Measurements from ENCODE around the gene TNKS1BP1.
A peak's percentile ranks its signal among the peaks of the same experiment; 100 is the strongest.

The TNKS1BP1 gene

DNA sequence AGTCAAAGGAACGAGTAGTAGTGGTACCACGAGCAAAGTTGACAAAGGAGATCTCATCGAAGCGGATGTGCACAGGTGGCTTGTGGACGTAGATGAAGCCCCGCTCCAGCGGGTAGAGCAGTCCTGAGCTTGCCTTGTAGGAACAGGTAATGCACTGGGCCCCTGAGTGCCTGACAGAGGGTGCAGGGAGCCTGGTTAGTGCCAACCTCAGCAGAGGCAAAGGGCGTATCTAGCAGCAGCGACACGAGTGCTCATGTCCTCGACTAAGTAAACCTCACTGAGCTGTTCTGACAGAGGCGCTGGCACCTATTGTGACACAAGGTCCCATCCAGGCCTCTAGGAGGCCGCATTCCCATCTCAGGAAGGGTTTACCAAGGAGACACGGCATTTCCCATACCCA is 7.0 kb upstream of the TNKS1BP1 start:
- Mint-ChIP-seq H3K4me3 (peak overlapping the region in 1 of 3 experiments; percentile 40), H3K36me3 (ENCODE audit: low read depth) (peaks cover 71% of the 10 kb centered on the region), H3K27me3 (ENCODE audit: low read depth) (no peaks in the 10 kb centered on the region), H3K27ac (no peak overlapping the region), H3K4me1 (peaks cover 34% of the 10 kb centered on the region), H3K9me3 (no peaks in the 10 kb centered on the region)
- no peak for TF ChIP-seq CTCF (IDR thresholded peaks at IDR 0.05; ENCODE audit: unreplicated experiment in 3 of 3)

- TF ChIP-seq CTCF (IDR thresholded peaks at IDR 0.05; ENCODE audit: unreplicated experiment in 3 of 3) = no peak
- H3K4me1 Mint-ChIP-seq = peaks cover 38% of the 10 kb centered on the region
- H3K4me3 Mint-ChIP-seq = peak overlapping the region in 1 of 3 experiments; percentile 35
- peaks cover 82% of the 10 kb centered on the region for H3K36me3 Mint-ChIP-seq (ENCODE audit: low read depth)
- no peaks in the 10 kb centered on the region for H3K27me3 Mint-ChIP-seq (ENCODE audit: low read depth)
- H3K9me3 Mint-ChIP-seq = no peaks in the 10 kb centered on the region
- H3K27ac Mint-ChIP-seq = no peak overlapping the region
Observed at GRCh38 chr11:57330029-57330428, 5.3 kb upstream of the TNKS1BP1 start.

DNA sequence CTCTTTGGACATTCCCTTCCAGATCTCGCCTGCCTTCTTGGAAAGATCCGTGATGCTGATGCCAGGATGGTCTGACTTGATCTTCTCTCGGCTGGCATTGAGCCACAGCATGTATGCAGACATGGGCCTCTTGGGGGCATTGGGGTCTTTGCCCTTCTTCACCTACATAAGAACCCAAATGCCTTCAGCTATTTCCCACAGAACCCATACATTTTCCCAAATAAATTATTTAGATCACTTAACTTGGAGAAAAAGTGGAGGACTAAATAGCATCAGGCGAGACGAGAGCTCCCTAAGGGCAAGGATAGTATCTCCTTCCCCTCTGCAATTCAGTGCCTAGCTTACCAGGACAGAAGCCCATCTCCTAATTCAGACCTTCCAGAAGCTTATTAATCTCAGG is 3.0 kb upstream of the TNKS1BP1 start:
- peak overlapping the region; percentile 84 to 99 (median 97) for H3K27ac Mint-ChIP-seq
- TF ChIP-seq CTCF (IDR thresholded peaks at IDR 0.05; ENCODE audit: unreplicated experiment in 3 of 3) = no peak
- no peaks in the 10 kb centered on the region for H3K9me3 Mint-ChIP-seq
- peaks cover 35% of the 10 kb centered on the region for H3K4me1 Mint-ChIP-seq
- peaks cover 71% of the 10 kb centered on the region for H3K36me3 Mint-ChIP-seq (ENCODE audit: low read depth)
- no peaks in the 10 kb centered on the region for H3K27me3 Mint-ChIP-seq (ENCODE audit: low read depth)
- H3K4me3 Mint-ChIP-seq = peak overlapping the region; percentile 15 to 90 (median 39)

DNA sequence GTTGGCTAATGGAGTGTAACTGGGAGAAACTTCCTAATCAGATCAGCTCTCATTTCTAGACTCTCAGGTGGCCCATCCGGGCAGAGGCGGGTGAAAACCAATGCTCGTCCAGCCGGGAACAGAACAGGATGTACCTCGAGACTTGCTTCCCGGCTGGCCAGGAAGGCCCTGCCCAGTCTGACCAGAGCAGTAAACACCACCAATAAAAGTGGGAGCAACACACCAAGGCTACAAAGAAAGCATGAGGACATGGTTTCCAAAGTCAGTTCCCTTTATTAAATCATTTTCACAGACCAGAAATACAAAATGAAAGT is 940 bp upstream of the TNKS1BP1 start:
- Mint-ChIP-seq H3K27me3 (ENCODE audit: low read depth) (peaks cover 3% of the 10 kb centered on the region), H3K9me3 (no peaks in the 10 kb centered on the region), H3K4me1 (peaks cover 55% of the 10 kb centered on the region), H3K4me3 (peak overlapping the region; percentile 89 to 90 (median 90)), H3K27ac (peak overlapping the region; percentile 97 to 99 (median 98)), H3K36me3 (ENCODE audit: low read depth) (peaks cover 57% of the 10 kb centered on the region)
- no peak for TF ChIP-seq CTCF (IDR thresholded peaks at IDR 0.05; ENCODE audit: unreplicated experiment in 3 of 3)

DNA sequence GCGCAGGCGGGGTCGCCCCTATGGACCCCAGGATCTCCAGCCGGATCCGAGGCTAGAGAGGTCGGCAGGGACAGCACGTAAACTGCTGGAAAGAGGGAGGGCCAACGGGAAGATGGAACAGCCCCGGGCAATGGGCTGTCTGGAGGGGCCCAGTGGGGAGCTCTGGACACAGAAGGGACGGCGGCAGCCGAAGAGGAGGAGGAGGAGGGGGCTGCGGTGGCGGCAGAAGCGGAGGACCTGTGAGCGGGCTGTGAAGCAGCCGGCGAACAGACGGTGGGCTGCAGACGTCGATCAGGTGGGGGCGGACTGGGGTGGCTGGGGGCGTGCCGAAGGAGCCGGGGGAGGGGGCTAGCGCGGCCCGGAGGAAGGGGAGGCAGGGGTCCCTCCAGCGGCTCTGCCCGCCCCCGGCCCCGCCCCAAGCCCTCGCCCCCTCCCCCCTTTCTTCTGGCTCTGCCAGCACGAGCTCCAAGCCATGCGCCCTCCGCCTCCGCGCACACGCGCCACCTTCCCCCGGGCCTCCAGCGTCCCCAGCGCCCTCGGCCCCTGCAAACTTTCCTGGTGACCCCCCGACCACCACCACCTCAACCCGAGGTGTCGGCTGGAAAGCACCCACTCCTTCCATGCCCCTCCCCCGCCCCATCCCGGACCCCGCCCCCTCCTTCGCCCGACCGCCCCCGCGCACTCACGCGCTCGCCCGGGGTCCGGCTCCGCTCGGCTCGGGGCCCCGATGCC is 432 bp downstream of the TNKS1BP1 start:
- Mint-ChIP-seq H3K36me3 (ENCODE audit: low read depth) (peaks cover 51% of the 10 kb centered on the region), H3K9me3 (no peaks in the 10 kb centered on the region), H3K27ac (peak overlapping the region; percentile 92 to 99 (median 98)), H3K4me1 (peaks cover 57% of the 10 kb centered on the region), H3K27me3 (ENCODE audit: low read depth) (peaks cover 3% of the 10 kb centered on the region), H3K4me3 (peak overlapping the region; percentile 89 to 97 (median 90))
- no peak for TF ChIP-seq CTCF (IDR thresholded peaks at IDR 0.05; ENCODE audit: unreplicated experiment in 3 of 3)

DNA sequence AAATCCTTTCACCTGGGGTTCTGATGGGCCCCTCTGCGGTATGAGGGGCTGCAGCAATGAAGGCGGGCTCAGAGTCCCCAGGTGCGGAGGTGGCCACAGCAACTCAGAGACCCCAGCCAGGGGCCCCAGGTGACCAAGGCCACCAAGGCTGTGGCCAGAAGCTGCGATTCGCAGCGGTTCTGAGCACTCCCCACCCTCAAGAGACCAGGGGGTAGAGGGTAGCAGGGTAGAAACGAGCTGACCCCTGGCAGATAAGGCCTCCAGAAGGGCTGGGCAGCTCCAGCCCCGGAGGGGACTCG is 948 bp downstream of the TNKS1BP1 start:
- Mint-ChIP-seq H3K4me1 (peaks cover 61% of the 10 kb centered on the region), H3K27ac (peak overlapping the region; percentile 92 to 99 (median 98)), H3K4me3 (peak overlapping the region; percentile 89 to 97 (median 90)), H3K27me3 (ENCODE audit: low read depth) (peaks cover 3% of the 10 kb centered on the region), H3K9me3 (no peaks in the 10 kb centered on the region), H3K36me3 (ENCODE audit: low read depth) (peaks cover 50% of the 10 kb centered on the region)
- TF ChIP-seq CTCF (IDR thresholded peaks at IDR 0.05; ENCODE audit: unreplicated experiment in 3 of 3) = no peak

Measured in nephron (organoid).